Kidney (tissue), 14 donors: Measurements from ENCODE around the gene C11orf24. TPM values are rescaled to one million over a fixed set of nuclear protein-coding genes. Genes with fewer than 3 reads are reported as not detected.

Experiments
- DNase-seq, 5 donors: peaks; one replicate each; pipeline ENCODE4 v3.0.0-alpha.2; 2013 to 2020
- FAIRE-seq: peaks from 2 replicates; lab custom pipeline; 2012; peaks lifted over from hg19 to GRCh38; lab: Jason Lieb, UNC
- H3K27ac ChIP-seq, 2 donors: one replicate each; pipeline ENCODE4 v1.7.0; 2013; ENCODE audit warnings: low read depth in 2 of 2, low read length in 2 of 2, inconsistent platforms in 1 of 2
- H3K27me3 ChIP-seq: one replicate; pipeline ENCODE4 v1.7.1; 2013; ENCODE audit warnings: low read length, inconsistent platforms; ENCODE audit not compliant: control insufficient read depth, insufficient read depth
- H3K36me3 ChIP-seq, 3 donors: one replicate each; pipeline versions ENCODE4 v1.7.0 to v1.7.1; 2013; ENCODE audit warnings: low read length in 3 of 3, control low read depth in 1 of 3, inconsistent platforms in 1 of 3; ENCODE audit not compliant: insufficient read depth in 3 of 3, control insufficient read depth in 2 of 3
- H3K4me1 ChIP-seq, 3 donors: one replicate each; pipeline versions ENCODE4 v1.7.0 to v1.7.1; 2013; ENCODE audit warnings: low read length in 3 of 3, inconsistent platforms in 1 of 3, low read depth in 1 of 3; ENCODE audit not compliant: control insufficient read depth in 2 of 3, insufficient read depth in 2 of 3
- H3K4me3 ChIP-seq, 3 donors: one replicate each; pipeline versions ENCODE4 v1.7.0 to v1.8.1; 2013; ENCODE audit warnings: low read length in 3 of 3, control low read depth in 1 of 3, inconsistent platforms in 1 of 3
- H3K9ac ChIP-seq, 3 donors: one replicate each; pipeline versions ENCODE4 v1.7.0 to v1.7.1; 2013; ENCODE audit warnings: low read length in 3 of 3, control low read depth in 1 of 3, inconsistent platforms in 1 of 3
- H3K9me3 ChIP-seq, 3 donors: one replicate each; pipeline versions ENCODE4 v1.7.0 to v1.7.1; 2013; ENCODE audit warnings: low read length in 3 of 3, control low read depth in 1 of 3, inconsistent platforms in 1 of 3; ENCODE audit not compliant: control insufficient read depth in 2 of 3, insufficient read depth in 1 of 3
- intact Hi-C: fragments of 100-400 bp; cut with DNase I; formaldehyde crosslinking; loops from one replicate; pipeline ENCODE4 v1.11.1; 2022
- polyA plus RNA-seq: library from polyadenylated mRNA; stranded (reverse); fragments of 350-450 nt; fragmentation: Illumina TruSeq; extraction: RNeasy Lipid Tissue Mini Kit (QIAGEN cat#74804); gene quantifications from one replicate; pipeline ENCODE4 v1.2.3, GENCODE V29; 2014; ENCODE audit warnings: low read depth, low replicate concordance; ENCODE audit not compliant: insufficient read depth
- total RNA-seq: library from RNA; stranded (reverse); fragmentation: NEBNext Ultra II Directional; extraction: Animal tissue kit (Norgen Biotek cat#: 25700); gene quantifications from one replicate; pipeline ENCODE4 v1.2.1, GENCODE V29; 2021
- TF ChIP-seq, protein P1 (sequence below): IDR thresholded peaks from 3 replicates; pipeline ENCODE4 v1.5.1; 2012; ENCODE audit warnings: mild to moderate bottlenecking, moderate library complexity, borderline replicate concordance; ENCODE audit not compliant: insufficient read depth; ENCODE audit errors: extremely low read depth
- donor health status: control.
- donor health status: control.
- donor health status: control.
- donor health status: control.
- donor health status: control.
- donor health status: DM: yes; HTN: yes; CAD: no.
- donor health status: Normal renal cell carcinoma (clear cell type).

The C11orf24 gene
- total and polyA plus RNA-seq, 2 donors from 2014 or later: 18.6 to 31.7 TPM

DNA sequence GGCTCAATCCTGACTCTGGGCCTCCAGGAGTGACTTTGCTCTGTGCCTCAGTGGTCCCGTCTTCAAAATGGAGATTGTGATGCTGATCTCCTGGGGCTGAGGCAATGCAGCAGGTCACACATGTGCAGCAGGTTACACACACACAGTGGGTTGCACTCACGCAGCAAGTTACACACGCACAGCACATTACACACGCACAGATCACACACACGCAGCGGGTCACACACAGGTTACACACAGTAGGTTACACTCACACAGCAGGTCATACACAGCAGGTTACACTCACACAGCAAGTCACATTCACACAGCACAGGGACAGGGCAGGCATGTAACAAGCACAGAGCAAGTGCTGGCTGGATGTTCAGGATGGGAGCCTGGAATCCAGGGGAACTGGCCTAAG, 11.3 kb downstream of the C11orf24 start:
- Histone ChIP-seq H3K4me3 (no peak overlapping the region), H3K9me3 (no peaks in the 10 kb centered on the region), H3K27ac (no peak overlapping the region), H3K27me3 (no peaks in the 10 kb centered on the region), H3K9ac (no peak overlapping the region), H3K4me1 (peaks cover 2 to 6% (median 4%) of the 10 kb centered on the region in 3 donors), H3K36me3 (peaks cover 2 to 19% (median 12%) of the 10 kb centered on the region in 3 donors)
- TF ChIP-seq, protein P1, sequence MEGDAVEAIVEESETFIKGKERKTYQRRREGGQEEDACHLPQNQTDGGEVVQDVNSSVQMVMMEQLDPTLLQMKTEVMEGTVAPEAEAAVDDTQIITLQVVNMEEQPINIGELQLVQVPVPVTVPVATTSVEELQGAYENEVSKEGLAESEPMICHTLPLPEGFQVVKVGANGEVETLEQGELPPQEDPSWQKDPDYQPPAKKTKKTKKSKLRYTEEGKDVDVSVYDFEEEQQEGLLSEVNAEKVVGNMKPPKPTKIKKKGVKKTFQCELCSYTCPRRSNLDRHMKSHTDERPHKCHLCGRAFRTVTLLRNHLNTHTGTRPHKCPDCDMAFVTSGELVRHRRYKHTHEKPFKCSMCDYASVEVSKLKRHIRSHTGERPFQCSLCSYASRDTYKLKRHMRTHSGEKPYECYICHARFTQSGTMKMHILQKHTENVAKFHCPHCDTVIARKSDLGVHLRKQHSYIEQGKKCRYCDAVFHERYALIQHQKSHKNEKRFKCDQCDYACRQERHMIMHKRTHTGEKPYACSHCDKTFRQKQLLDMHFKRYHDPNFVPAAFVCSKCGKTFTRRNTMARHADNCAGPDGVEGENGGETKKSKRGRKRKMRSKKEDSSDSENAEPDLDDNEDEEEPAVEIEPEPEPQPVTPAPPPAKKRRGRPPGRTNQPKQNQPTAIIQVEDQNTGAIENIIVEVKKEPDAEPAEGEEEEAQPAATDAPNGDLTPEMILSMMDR: no peak
- FAIRE-seq: no peak
- no peak for DNase-seq
- intact Hi-C loops: loop anchor here (5.0 to 10.0 kb wide), 2 partner anchors 37 to 184 kb away; no protein-coding TSS in a partner anchor

GRCh38 chr11:68259122-68259959, 12.4 kb downstream of the C11orf24 start:
- TF ChIP-seq, protein P1: no peak
- DNase-seq: no peak
- no peaks in the 10 kb centered on the region for H3K27me3 ChIP-seq
- peaks cover 2 to 19% (median 12%) of the 10 kb centered on the region in 3 donors for H3K36me3 ChIP-seq
- H3K9ac ChIP-seq: no peak overlapping the region
- intact Hi-C loops: no loop called here
- peaks cover 2 to 6% (median 4%) of the 10 kb centered on the region in 3 donors for H3K4me1 ChIP-seq
- H3K4me3 ChIP-seq: no peak overlapping the region
- no peak for FAIRE-seq
- no peak overlapping the region for H3K27ac ChIP-seq
- no peaks in the 10 kb centered on the region for H3K9me3 ChIP-seq

GRCh38 chr11:68258363-68258765, 13.4 kb downstream of the C11orf24 start:
- Histone ChIP-seq H3K4me3 (no peak overlapping the region), H3K9me3 (no peaks in the 10 kb centered on the region), H3K9ac (no peak overlapping the region), H3K4me1 (peaks cover 2 to 6% (median 4%) of the 10 kb centered on the region in 3 donors), H3K27ac (no peak overlapping the region), H3K36me3 (peaks cover 0 to 14% (median 6%) of the 10 kb centered on the region in 3 donors), H3K27me3 (no peaks in the 10 kb centered on the region)
- FAIRE-seq (no peak), DNase-seq (no peak)
- intact Hi-C loops: no loop called here
- TF ChIP-seq, protein P1: no peak
